Measurements from ENCODE around the gene PALB2.

Gene PALB2

GRCh38 chr16:23679274-23679985 lies 38.3 kb upstream of the PALB2 start:
- DNase-seq (ENCODE audit: low read depth), result no peak
- peak overlapping the region; percentile 75 for H3K4me3 ChIP-seq (ENCODE audit: low read length)
- TF ChIP-seq CTCF (conservative IDR thresholded peaks at IDR 0.05; ENCODE audit: low read length), result no peak

- DNase-seq (ENCODE audit: low read depth), result peak; percentile 64
- peak; percentile 49 for TF ChIP-seq CTCF (conservative IDR thresholded peaks at IDR 0.05; ENCODE audit: low read length)
Measured at GRCh38 chr16:23678430-23679273, 37.5 kb upstream of the PALB2 start, which contains the start of gene PLK1. TSS of gene PLK1 (plus strand) at chr16:23678889. CDS start at chr16:23678933, 44 bp downstream.

GRCh38 chr16:23676924-23677480 lies 35.9 kb upstream of the PALB2 start:
- no peak overlapping the region for H3K4me3 ChIP-seq (ENCODE audit: low read length)
- no peak for TF ChIP-seq CTCF (conservative IDR thresholded peaks at IDR 0.05; ENCODE audit: low read length)
- DNase-seq (ENCODE audit: low read depth), result no peak

More at GRCh38 chr16:23678430-23679273, 37.5 kb upstream of the PALB2 start, which contains the start of gene PLK1:
- peak within 1 kb of the TSS; percentile 75 for H3K4me3 ChIP-seq (ENCODE audit: low read length)

GRCh38 chr16:23673971-23674614 lies 33.0 kb upstream of the PALB2 start:
- DNase-seq (ENCODE audit: low read depth), result no peak
- H3K4me3 ChIP-seq (ENCODE audit: low read length), result no peak overlapping the region
- no peak for TF ChIP-seq CTCF (conservative IDR thresholded peaks at IDR 0.05; ENCODE audit: low read length)

GRCh38 chr16:23670137-23670776 lies 29.1 kb upstream of the PALB2 start:
- DNase-seq (ENCODE audit: low read depth), result peak; percentile 86
- no peak overlapping the region for H3K4me3 ChIP-seq (ENCODE audit: low read length)
- TF ChIP-seq CTCF (conservative IDR thresholded peaks at IDR 0.05; ENCODE audit: low read length), result peak; percentile 10; the same call in 1 of the 2 replicates

GRCh38 chr16:23668873-23669272 lies 27.8 kb upstream of the PALB2 start:
- no peak for DNase-seq (ENCODE audit: low read depth)
- TF ChIP-seq CTCF (conservative IDR thresholded peaks at IDR 0.05; ENCODE audit: low read length), result no peak
- H3K4me3 ChIP-seq (ENCODE audit: low read length), result no peak overlapping the region

Measured in AG10803 (cell line).